Ascending aorta (tissue), 2 donors: ENCODE results near the gene ST6GAL2. TPM values are rescaled to one million over a fixed set of nuclear protein-coding genes. Genes with fewer than 3 reads are reported as not detected.

Source experiments
- DNase-seq, 2 donors: peaks; one replicate each; pipeline ENCODE4 v3.0.0-alpha.2; 2019; ENCODE audit warnings: low spot score in 2 of 2
- H3K27ac ChIP-seq, 2 donors: fragments of 200-600 bp; sonication (generic); one replicate each; pipeline ENCODE4 v1.5.1; 2016 to 2017; ENCODE audit warnings: mild to moderate bottlenecking in 1 of 2
- H3K27me3 ChIP-seq: fragments of 200-600 bp; sonication (generic); one replicate; pipeline ENCODE4 v1.5.1; 2017
- H3K36me3 ChIP-seq, 2 donors: fragments of 200-600 bp; sonication (generic); one replicate each; pipeline ENCODE4 v1.5.1; 2016
- H3K4me1 ChIP-seq, 2 donors: fragments of 200-600 bp; sonication (generic); one replicate each; pipeline ENCODE4 v1.5.1; 2016 to 2017; ENCODE audit warnings: mild to moderate bottlenecking in 1 of 2
- H3K4me3 ChIP-seq, 2 donors: fragments of 200-600 bp; sonication (generic); one replicate each; pipeline ENCODE4 v1.5.1; 2016 to 2017; ENCODE audit warnings: mild to moderate bottlenecking in 1 of 2
- H3K9me3 ChIP-seq, 2 donors: fragments of 200-600 bp; sonication (generic); one replicate each; pipeline ENCODE4 v1.5.1; 2016
- intact Hi-C: fragments of 100-400 bp; cut with DNase I; formaldehyde crosslinking; loops from one replicate; pipeline ENCODE4 v1.15.1; 2023
- total RNA-seq: library from RNA; depleted of rRNA; stranded (reverse); fragments of >200 nt; gene quantifications from one replicate; pipeline ENCODE4 v1.1.0, GENCODE V29; 2016
- TF ChIP-seq, protein P1 (sequence below), 3 experiments: fragments of 200-600 bp in 2 of 3; fragments of 450-650 bp in 1 of 3; sonication (generic) in 2 of 3; IDR thresholded peaks; one replicate each; pipeline ENCODE4 v1.5.1; 2016 to 2019; ENCODE audit warnings: antibody characterized with exemption in 3 of 3, mild to moderate bottlenecking in 1 of 3, moderate library complexity in 1 of 3

ST6GAL2 gene
- total RNA-seq, 1 donor from 2014 or later: 55.5 TPM

GRCh38 chr2:106863387-106863786 lies 22.6 kb downstream of the ST6GAL2 start:
- intact Hi-C loops: loop anchor here (2.0 to 5.0 kb wide), 3 partner anchors 23 to 464 kb away; partner anchors contain the start of gene ST6GAL2
- Histone ChIP-seq H3K4me3 (no peak overlapping the region), H3K27ac (peak overlapping the region; percentile 60 to 84), H3K4me1 (peaks cover 12 to 38% of the 10 kb centered on the region in 2 donors), H3K27me3 (no peaks in the 10 kb centered on the region), H3K9me3 (peaks cover 0 to 6% of the 10 kb centered on the region in 2 donors), H3K36me3 (no peaks in the 10 kb centered on the region)
- DNase-seq: no peak
- TF ChIP-seq, protein P1, sequence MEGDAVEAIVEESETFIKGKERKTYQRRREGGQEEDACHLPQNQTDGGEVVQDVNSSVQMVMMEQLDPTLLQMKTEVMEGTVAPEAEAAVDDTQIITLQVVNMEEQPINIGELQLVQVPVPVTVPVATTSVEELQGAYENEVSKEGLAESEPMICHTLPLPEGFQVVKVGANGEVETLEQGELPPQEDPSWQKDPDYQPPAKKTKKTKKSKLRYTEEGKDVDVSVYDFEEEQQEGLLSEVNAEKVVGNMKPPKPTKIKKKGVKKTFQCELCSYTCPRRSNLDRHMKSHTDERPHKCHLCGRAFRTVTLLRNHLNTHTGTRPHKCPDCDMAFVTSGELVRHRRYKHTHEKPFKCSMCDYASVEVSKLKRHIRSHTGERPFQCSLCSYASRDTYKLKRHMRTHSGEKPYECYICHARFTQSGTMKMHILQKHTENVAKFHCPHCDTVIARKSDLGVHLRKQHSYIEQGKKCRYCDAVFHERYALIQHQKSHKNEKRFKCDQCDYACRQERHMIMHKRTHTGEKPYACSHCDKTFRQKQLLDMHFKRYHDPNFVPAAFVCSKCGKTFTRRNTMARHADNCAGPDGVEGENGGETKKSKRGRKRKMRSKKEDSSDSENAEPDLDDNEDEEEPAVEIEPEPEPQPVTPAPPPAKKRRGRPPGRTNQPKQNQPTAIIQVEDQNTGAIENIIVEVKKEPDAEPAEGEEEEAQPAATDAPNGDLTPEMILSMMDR (IDR thresholded peaks at IDR 0.05): peak in 1 of 3 experiments; percentile 45

DNA sequence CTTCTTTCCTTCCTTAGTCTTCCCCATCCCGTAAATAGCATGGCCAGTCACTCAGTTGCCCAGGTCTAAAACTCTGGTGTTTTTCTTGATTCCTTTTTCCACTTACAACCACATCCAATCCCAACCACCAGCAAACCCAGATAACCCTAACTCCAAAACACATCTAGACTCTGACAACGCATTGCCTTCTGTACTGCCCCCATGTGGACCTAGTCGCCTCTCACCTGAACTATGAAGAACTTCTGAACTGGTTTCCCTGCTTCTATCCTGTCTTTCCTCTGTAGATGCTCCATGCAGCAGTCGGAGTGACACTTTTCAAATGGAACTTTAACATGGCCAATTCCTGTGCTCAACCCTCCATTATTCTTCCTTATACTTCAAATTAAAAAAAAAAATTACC lies 26.5 kb downstream of the ST6GAL2 start:
- no peaks in the 10 kb centered on the region for H3K36me3 ChIP-seq
- H3K4me1 ChIP-seq: peaks cover 12 to 43% of the 10 kb centered on the region in 2 donors
- TF ChIP-seq, protein P1 (IDR thresholded peaks at IDR 0.05): no peak
- DNase-seq: no peak
- H3K9me3 ChIP-seq: peaks cover 0 to 6% of the 10 kb centered on the region in 2 donors
- H3K27ac ChIP-seq: peak overlapping the region; percentile 60 to 84
- no peaks in the 10 kb centered on the region for H3K27me3 ChIP-seq
- H3K4me3 ChIP-seq: no peak overlapping the region
- intact Hi-C loops: loop anchor here (10.0 kb wide), 1 partner anchor 665 kb away; the partner anchor contains the start of gene UXS1

DNA sequence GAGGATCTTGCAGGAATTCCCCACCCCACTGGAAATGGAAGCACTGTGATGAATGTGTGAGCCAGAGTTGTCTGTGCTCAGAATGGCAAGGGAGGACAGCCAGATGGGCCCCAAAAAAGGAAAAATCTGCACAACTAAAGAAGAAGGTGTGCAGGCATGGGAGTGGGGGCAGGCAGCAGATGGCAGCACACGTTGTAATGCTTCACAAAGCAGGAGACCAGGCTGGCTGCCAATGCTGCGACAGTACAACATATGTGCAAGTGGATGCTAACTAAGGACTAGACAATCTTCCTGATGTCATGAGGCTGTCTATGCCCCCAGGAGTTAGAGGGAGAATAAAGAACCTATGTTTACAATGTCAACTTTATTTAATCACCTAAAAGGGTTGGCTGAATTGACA lies 27.2 kb downstream of the ST6GAL2 start:
- peak overlapping the region; percentile 19 to 60 for H3K27ac ChIP-seq
- intact Hi-C loops: loop anchor here (10.0 kb wide), 1 partner anchor 664 kb away; the partner anchor contains the start of gene UXS1
- H3K4me1 ChIP-seq: peaks cover 11 to 42% of the 10 kb centered on the region in 2 donors
- no peak overlapping the region for H3K4me3 ChIP-seq
- no peaks in the 10 kb centered on the region for H3K36me3 ChIP-seq
- H3K27me3 ChIP-seq: no peaks in the 10 kb centered on the region
- TF ChIP-seq, protein P1 (IDR thresholded peaks at IDR 0.05): no peak
- DNase-seq: no peak
- peaks cover 0 to 6% of the 10 kb centered on the region in 2 donors for H3K9me3 ChIP-seq

- no peak for DNase-seq
- Histone ChIP-seq H3K9me3 (peaks cover 0 to 6% of the 10 kb centered on the region in 2 donors), H3K27me3 (no peaks in the 10 kb centered on the region), H3K4me1 (peaks cover 12 to 46% of the 10 kb centered on the region in 2 donors), H3K4me3 (no peak overlapping the region), H3K36me3 (no peaks in the 10 kb centered on the region), H3K27ac (peak overlapping the region; percentile 19 to 47)
- intact Hi-C loops: loop anchor here (10.0 kb wide), 1 partner anchor 663 kb away; the partner anchor contains the start of gene UXS1
- TF ChIP-seq, protein P1 (IDR thresholded peaks at IDR 0.05): no peak
Measured at GRCh38 chr2:106857882-106858478, 28.0 kb downstream of the ST6GAL2 start.

GRCh38 chr2:106853631-106854030 lies 32.3 kb downstream of the ST6GAL2 start:
- Histone ChIP-seq H3K27ac (peak overlapping the region; percentile 81 to 85), H3K4me1 (peaks cover 10 to 60% of the 10 kb centered on the region in 2 donors), H3K36me3 (no peaks in the 10 kb centered on the region), H3K27me3 (no peaks in the 10 kb centered on the region), H3K4me3 (no peak overlapping the region), H3K9me3 (peaks cover 0 to under 1% of the 10 kb centered on the region in 2 donors)
- DNase-seq: no peak
- intact Hi-C loops: loop anchor here (5.0 to 10.0 kb wide), 3 partner anchors 34 to 659 kb away; partner anchors contain the start of genes ST6GAL2 and UXS1
- TF ChIP-seq, protein P1 (IDR thresholded peaks at IDR 0.05): no peak
